ENCODE measurements around the gene KRTAP20-2. TPM values are rescaled to one million over a fixed set of nuclear protein-coding genes. Genes with fewer than 3 reads are reported as not detected.

KRTAP20-2 gene
- total and polyA plus RNA-seq, 2 of the 8 experiments (the other 6 are each of a cell fraction or from before 2014, with no cell fraction given) = not detected

- TF ChIP-seq EP300 (IDR thresholded peaks at IDR 0.05; ENCODE audit: borderline replicate concordance in 1 of 2, low read depth in 2 of 2, low read length in 2 of 2) (no peak), KDM4A (IDR thresholded peaks at IDR 0.05; ENCODE audit: low read depth, low read length, severe bottlenecking) (no peak), USF2 (IDR thresholded peaks at IDR 0.05; ENCODE audit: low read length) (no peak), POU5F1 (IDR thresholded peaks at IDR 0.05; ENCODE audit: low read depth, low read length) (no peak), SP4 (IDR thresholded peaks at IDR 0.05; ENCODE audit: low read length) (no peak)
Measured at GRCh38 chr21:30672985-30673650, 38.1 kb downstream of the KRTAP20-2 start (continued).
